ENCODE results near the gene CABS1. TPM values are rescaled to one million over a fixed set of nuclear protein-coding genes. Genes with fewer than 3 reads are reported as not detected.

CABS1 gene
- total RNA-seq, 1 donor from 2014 or later: 0.26 TPM

- no peak for DNase-seq (ENCODE audit: low spot score)
- H3K27me3 Mint-ChIP-seq (ENCODE audit: insufficient read depth, low read depth): peaks cover 5% of the 10 kb centered on the region
- H3K36me3 Mint-ChIP-seq: peaks cover 1% of the 10 kb centered on the region
- Histone ChIP-seq H3K79me2 (ENCODE audit: low read depth) (no peaks in the 10 kb centered on the region), H3K9me3 (ENCODE audit: low read depth) (no peaks in the 10 kb centered on the region), H3K4me3 (no peak overlapping the region), H3F3A (ENCODE audit: low read depth) (no peaks in the 10 kb centered on the region), H3K27me3 (no peaks in the 10 kb centered on the region), H3K9ac (no peak overlapping the region), H3K27ac (no peak overlapping the region), H4K20me1 (ENCODE audit: low read depth) (no peaks in the 10 kb centered on the region), H3K4me1 (peaks cover 8% of the 10 kb centered on the region), H2AFZ (replicated peaks) (no peak overlapping the region), H3K4me2 (no peak overlapping the region), H3K36me3 (no peaks in the 10 kb centered on the region)
- H3K4me3 Mint-ChIP-seq: no peak overlapping the region
- TF ChIP-seq EZH2phosphoT487 (IDR thresholded peaks at IDR 0.05) (no peak), EZH2 (IDR thresholded peaks at IDR 0.05) (no peak), CTCF (IDR thresholded peaks at IDR 0.05) (no peak)
- peaks cover 2% of the 10 kb centered on the region for H3K9me3 Mint-ChIP-seq
- H3K4me1 Mint-ChIP-seq: peaks cover 4% of the 10 kb centered on the region
- H3K27ac Mint-ChIP-seq: no peak overlapping the region
Measured at GRCh38 chr4:70300215-70300614, 34.6 kb upstream of the CABS1 start.

GRCh38 chr4:70303090-70303489 lies 31.7 kb upstream of the CABS1 start:
- H3K9ac ChIP-seq: no peak overlapping the region
- H4K20me1 ChIP-seq (ENCODE audit: low read depth): no peaks in the 10 kb centered on the region
- Mint-ChIP-seq H3K4me3 (no peak overlapping the region), H3K36me3 (peaks cover 1% of the 10 kb centered on the region), H3K9me3 (peaks cover 2% of the 10 kb centered on the region), H3K27me3 (ENCODE audit: insufficient read depth, low read depth) (peaks cover 5% of the 10 kb centered on the region), H3K4me1 (peaks cover 7% of the 10 kb centered on the region), H3K27ac (no peak overlapping the region)
- no peaks in the 10 kb centered on the region for H3F3A ChIP-seq (ENCODE audit: low read depth)
- no peaks in the 10 kb centered on the region for H3K27me3 ChIP-seq
- peaks cover 3% of the 10 kb centered on the region for H3K4me1 ChIP-seq
- H3K4me2 ChIP-seq: no peak overlapping the region
- no peaks in the 10 kb centered on the region for H3K36me3 ChIP-seq
- H3K9me3 ChIP-seq (ENCODE audit: low read depth): no peaks in the 10 kb centered on the region
- TF ChIP-seq CTCF (IDR thresholded peaks at IDR 0.05) (no peak), EZH2 (IDR thresholded peaks at IDR 0.05) (no peak), EZH2phosphoT487 (IDR thresholded peaks at IDR 0.05) (no peak)
- H2AFZ ChIP-seq (replicated peaks): no peak overlapping the region
- no peak for DNase-seq (ENCODE audit: low spot score)
- H3K79me2 ChIP-seq (ENCODE audit: low read depth): no peaks in the 10 kb centered on the region
- no peak overlapping the region for H3K4me3 ChIP-seq
- H3K27ac ChIP-seq: no peak overlapping the region

GRCh38 chr4:70305601-70306000 lies 29.2 kb upstream of the CABS1 start:
- Histone ChIP-seq H3K4me1 (peaks cover 4% of the 10 kb centered on the region), H4K20me1 (ENCODE audit: low read depth) (no peaks in the 10 kb centered on the region), H3K9me3 (ENCODE audit: low read depth) (no peaks in the 10 kb centered on the region), H3K27ac (no peak overlapping the region), H3K79me2 (ENCODE audit: low read depth) (no peaks in the 10 kb centered on the region), H3K36me3 (no peaks in the 10 kb centered on the region), H3K4me3 (no peak overlapping the region), H3F3A (ENCODE audit: low read depth) (no peaks in the 10 kb centered on the region), H3K27me3 (no peaks in the 10 kb centered on the region), H2AFZ (replicated peaks) (no peak overlapping the region), H3K4me2 (no peak overlapping the region), H3K9ac (no peak overlapping the region)
- Mint-ChIP-seq H3K27me3 (ENCODE audit: insufficient read depth, low read depth) (no peaks in the 10 kb centered on the region), H3K36me3 (peaks cover under 1% of the 10 kb centered on the region), H3K4me3 (no peak overlapping the region), H3K4me1 (peaks cover 7% of the 10 kb centered on the region), H3K9me3 (peaks cover 6% of the 10 kb centered on the region), H3K27ac (no peak overlapping the region)
- TF ChIP-seq EZH2phosphoT487 (IDR thresholded peaks at IDR 0.05) (no peak), CTCF (IDR thresholded peaks at IDR 0.05) (no peak), EZH2 (IDR thresholded peaks at IDR 0.05) (no peak)
- no peak for DNase-seq (ENCODE audit: low spot score)
